HEK293 (cell line): ENCODE data around the gene EEF1AKMT3.

Experiments
- CTCF ChIA-PET: fragments of 350-600 bp; formaldehyde crosslinking; extraction: SDS; loops from one replicate; lab custom pipeline; 2021; ENCODE audit warnings: antibody characterized with exemption; lab: Yijun Ruan, JAX
- POLR2A ChIA-PET: fragments of 300-600 bp; formaldehyde crosslinking; extraction: SDS; loops from one replicate; lab custom pipeline; 2020; ENCODE audit warnings: antibody characterized with exemption, inconsistent platforms; lab: Yijun Ruan, JAX
- H3K27ac ChIP-seq: fragments of 200-500 bp; sonication (Bioruptor generic); 2 replicates; pipeline ENCODE4 v1.5.1; 2014; ENCODE audit warnings: low read depth, low read length, control low read depth, inconsistent platforms; ENCODE audit errors: extremely low read depth
- H3K36me3 ChIP-seq, 2 experiments: fragments of 200-500 bp in 1 of 2; sonication (Bioruptor generic) in 1 of 2; 1 replicate in 1 of 2; 2 replicates in 1 of 2; pipeline ENCODE4 v1.5.1; 2014 to 2017; ENCODE audit warnings: inconsistent platforms in 2 of 2, low read length in 2 of 2; ENCODE audit not compliant: control insufficient read depth in 2 of 2, insufficient read depth in 1 of 2
- H3K4me1 ChIP-seq: fragments of 200-500 bp; sonication (Bioruptor generic); 2 replicates; pipeline ENCODE4 v1.5.1; 2014; ENCODE audit warnings: mild to moderate bottlenecking, low read length, inconsistent platforms; ENCODE audit not compliant: control insufficient read depth, insufficient read depth
- H3K4me3 ChIP-seq: 2 replicates; pipeline ENCODE4 v1.5.1; 2011; ENCODE audit warnings: low read depth, mild to moderate bottlenecking, control low read depth, low read length, moderate library complexity
- H3K9me3 ChIP-seq: fragments of 200-500 bp; sonication (Bioruptor generic); 2 replicates; pipeline ENCODE4 v1.5.1; 2014; ENCODE audit warnings: low read depth, low read length, inconsistent platforms; ENCODE audit not compliant: control insufficient read depth, insufficient read depth
- FEZF1 ChIP-seq: fragments of 450-650 bp; formaldehyde crosslinking; IDR thresholded peaks from 2 replicates; pipeline ENCODE4 v1.5.1; 2016; ENCODE audit warnings: missing biosample characterization, missing genetic modification characterization
- GFI1B ChIP-seq: fragments of 450-650 bp; formaldehyde crosslinking; IDR thresholded peaks from 2 replicates; pipeline ENCODE4 v1.5.1; 2016; ENCODE audit warnings: missing biosample characterization, missing genetic modification characterization
- IKZF3 ChIP-seq: fragments of 450-650 bp; IDR thresholded peaks from 2 replicates; pipeline ENCODE4 v1.5.0; 2018; ENCODE audit warnings: missing biosample characterization, mild to moderate bottlenecking, missing genetic modification characterization, moderate library complexity
- KLF8 ChIP-seq: fragments of 450-650 bp; formaldehyde crosslinking; IDR thresholded peaks from 2 replicates; pipeline ENCODE4 v1.5.1; 2016; ENCODE audit warnings: missing biosample characterization, missing genetic modification characterization
- ZBTB48 ChIP-seq: fragments of 450-650 bp; formaldehyde crosslinking; IDR thresholded peaks from 2 replicates; pipeline ENCODE4 v1.5.1; 2016; ENCODE audit warnings: missing biosample characterization, missing genetic modification characterization
- ZBTB8A ChIP-seq: fragments of 450-650 bp; formaldehyde crosslinking; IDR thresholded peaks from 2 replicates; pipeline ENCODE4 v1.5.1; 2016; ENCODE audit warnings: missing biosample characterization, missing genetic modification characterization
- ZEB2 ChIP-seq: fragments of 450-650 bp; formaldehyde crosslinking; IDR thresholded peaks from 2 replicates; pipeline ENCODE4 v1.5.1; 2016; ENCODE audit warnings: missing biosample characterization, missing genetic modification characterization
- ZFHX2 ChIP-seq: fragments of 450-650 bp; formaldehyde crosslinking; conservative IDR thresholded peaks from 2 replicates; pipeline ENCODE4 v1.5.1; 2016; ENCODE audit warnings: missing biosample characterization, missing genetic modification characterization
- ZNF121 ChIP-seq: fragments of 450-650 bp; formaldehyde crosslinking; IDR thresholded peaks from 2 replicates; pipeline ENCODE4 v1.5.1; 2016; ENCODE audit warnings: missing biosample characterization, missing genetic modification characterization
- ZNF138 ChIP-seq: fragments of 450-650 bp; formaldehyde crosslinking; IDR thresholded peaks from 2 replicates; pipeline ENCODE4 v1.5.1; 2016; ENCODE audit warnings: missing biosample characterization, missing genetic modification characterization, borderline replicate concordance
- ZNF169 ChIP-seq: fragments of 450-650 bp; formaldehyde crosslinking; IDR thresholded peaks from 2 replicates; pipeline ENCODE4 v1.5.1; 2016; ENCODE audit warnings: missing biosample characterization, missing genetic modification characterization
- ZNF174 ChIP-seq: fragments of 450-650 bp; formaldehyde crosslinking; IDR thresholded peaks from 2 replicates; pipeline ENCODE4 v1.5.0; 2017; ENCODE audit warnings: missing biosample characterization, mild to moderate bottlenecking, missing genetic modification characterization
- ZNF221 ChIP-seq: fragments of 450-650 bp; formaldehyde crosslinking; IDR thresholded peaks from 2 replicates; pipeline ENCODE4 v1.5.1; 2017; ENCODE audit warnings: missing biosample characterization, missing genetic modification characterization, borderline replicate concordance
- ZNF266 ChIP-seq: fragments of 450-650 bp; formaldehyde crosslinking; IDR thresholded peaks from 2 replicates; pipeline ENCODE4 v1.5.1; 2016; ENCODE audit warnings: missing biosample characterization, missing genetic modification characterization, low read depth
- ZNF354C ChIP-seq: fragments of 450-650 bp; formaldehyde crosslinking; IDR thresholded peaks from 2 replicates; pipeline ENCODE4 v1.5.1; 2016; ENCODE audit warnings: missing biosample characterization, missing genetic modification characterization, low read depth, borderline replicate concordance
- ZNF473 ChIP-seq: fragments of 450-650 bp; formaldehyde crosslinking; IDR thresholded peaks from 2 replicates; pipeline ENCODE4 v1.5.1; 2017; ENCODE audit warnings: missing biosample characterization, missing genetic modification characterization
- ZNF521 ChIP-seq: fragments of 450-650 bp; formaldehyde crosslinking; IDR thresholded peaks from 2 replicates; pipeline ENCODE4 v1.5.1; 2017; ENCODE audit warnings: missing biosample characterization, mild to moderate bottlenecking, missing genetic modification characterization
- ZNF530 ChIP-seq: fragments of 450-650 bp; formaldehyde crosslinking; IDR thresholded peaks from 2 replicates; pipeline ENCODE4 v1.5.1; 2016; ENCODE audit warnings: low read depth, missing biosample characterization, missing genetic modification characterization
- ZNF558 ChIP-seq: fragments of 450-650 bp; formaldehyde crosslinking; IDR thresholded peaks from 2 replicates; pipeline ENCODE4 v1.5.1; 2016; ENCODE audit warnings: missing biosample characterization, missing genetic modification characterization
- ZNF560 ChIP-seq: fragments of 450-650 bp; formaldehyde crosslinking; IDR thresholded peaks from 2 replicates; pipeline ENCODE4 v1.5.1; 2017; ENCODE audit warnings: missing biosample characterization, missing genetic modification characterization, borderline replicate concordance
- TF ChIP-seq, protein P1 (sequence below): fragments of 450-650 bp; formaldehyde crosslinking; IDR thresholded peaks from 2 replicates; pipeline ENCODE4 v1.5.1; 2016; ENCODE audit warnings: missing biosample characterization, missing genetic modification characterization, borderline replicate concordance
- TF ChIP-seq, protein P2 (sequence below): fragments of 450-650 bp; formaldehyde crosslinking; IDR thresholded peaks from 2 replicates; pipeline ENCODE4; 2016; ENCODE audit warnings: missing biosample characterization, missing genetic modification characterization

Gene EEF1AKMT3

DNA sequence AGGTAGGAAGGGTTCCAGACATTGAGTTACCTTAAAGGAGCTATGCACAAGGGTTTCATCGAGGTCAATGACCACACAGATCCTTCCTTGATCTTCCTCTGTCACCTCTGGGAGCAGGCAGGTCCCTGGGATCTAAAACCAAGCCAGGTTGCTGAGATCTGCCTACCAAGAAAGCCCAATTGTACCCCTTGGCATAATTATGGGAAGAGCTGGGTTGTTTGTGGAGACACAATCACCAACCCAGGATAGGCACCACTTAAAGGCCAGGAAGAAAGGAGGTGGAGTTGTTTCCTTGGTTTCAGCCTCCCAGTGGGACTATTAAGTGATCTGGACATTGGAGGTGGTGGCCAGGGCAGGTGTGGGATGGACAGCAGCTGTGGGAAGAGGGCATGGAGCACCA, 54.6 kb downstream of the EEF1AKMT3 start:
- peaks cover 20 to 80% of the 10 kb centered on the region in 2 experiments; a peak in 2 of 3 replicates for H3K36me3 ChIP-seq
- TF ChIP-seq, protein P1, sequence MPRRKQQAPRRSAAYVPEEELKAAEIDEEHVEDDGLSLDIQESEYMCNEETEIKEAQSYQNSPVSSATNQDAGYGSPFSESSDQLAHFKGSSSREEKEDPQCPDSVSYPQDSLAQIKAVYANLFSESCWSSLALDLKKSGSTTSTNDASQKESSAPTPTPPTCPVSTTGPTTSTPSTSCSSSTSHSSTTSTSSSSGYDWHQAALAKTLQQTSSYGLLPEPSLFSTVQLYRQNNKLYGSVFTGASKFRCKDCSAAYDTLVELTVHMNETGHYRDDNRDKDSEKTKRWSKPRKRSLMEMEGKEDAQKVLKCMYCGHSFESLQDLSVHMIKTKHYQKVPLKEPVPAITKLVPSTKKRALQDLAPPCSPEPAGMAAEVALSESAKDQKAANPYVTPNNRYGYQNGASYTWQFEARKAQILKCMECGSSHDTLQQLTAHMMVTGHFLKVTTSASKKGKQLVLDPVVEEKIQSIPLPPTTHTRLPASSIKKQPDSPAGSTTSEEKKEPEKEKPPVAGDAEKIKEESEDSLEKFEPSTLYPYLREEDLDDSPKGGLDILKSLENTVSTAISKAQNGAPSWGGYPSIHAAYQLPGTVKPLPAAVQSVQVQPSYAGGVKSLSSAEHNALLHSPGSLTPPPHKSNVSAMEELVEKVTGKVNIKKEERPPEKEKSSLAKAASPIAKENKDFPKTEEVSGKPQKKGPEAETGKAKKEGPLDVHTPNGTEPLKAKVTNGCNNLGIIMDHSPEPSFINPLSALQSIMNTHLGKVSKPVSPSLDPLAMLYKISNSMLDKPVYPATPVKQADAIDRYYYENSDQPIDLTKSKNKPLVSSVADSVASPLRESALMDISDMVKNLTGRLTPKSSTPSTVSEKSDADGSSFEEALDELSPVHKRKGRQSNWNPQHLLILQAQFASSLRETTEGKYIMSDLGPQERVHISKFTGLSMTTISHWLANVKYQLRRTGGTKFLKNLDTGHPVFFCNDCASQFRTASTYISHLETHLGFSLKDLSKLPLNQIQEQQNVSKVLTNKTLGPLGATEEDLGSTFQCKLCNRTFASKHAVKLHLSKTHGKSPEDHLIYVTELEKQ (tag by site-specific recombination) = no peak
- no peak for TF ChIP-seq GFI1B
- no peak for TF ChIP-seq ZNF174 (tag by site-specific recombination)
- POLR2A ChIA-PET = no interaction called here
- no peaks in the 10 kb centered on the region; the same call in 1 of the 2 replicates for H3K4me1 ChIP-seq
- H3K4me3 ChIP-seq = no peak overlapping the region
- no peaks in the 10 kb centered on the region for H3K9me3 ChIP-seq
- CTCF ChIA-PET = interaction anchor here (0.7 to 4.2 kb wide), 4 partner anchors 11 to 1324 kb away, joined by 3 to 39 read pairs (median 3); no protein-coding TSS in a partner anchor
- no peak overlapping the region for H3K27ac ChIP-seq

DNA sequence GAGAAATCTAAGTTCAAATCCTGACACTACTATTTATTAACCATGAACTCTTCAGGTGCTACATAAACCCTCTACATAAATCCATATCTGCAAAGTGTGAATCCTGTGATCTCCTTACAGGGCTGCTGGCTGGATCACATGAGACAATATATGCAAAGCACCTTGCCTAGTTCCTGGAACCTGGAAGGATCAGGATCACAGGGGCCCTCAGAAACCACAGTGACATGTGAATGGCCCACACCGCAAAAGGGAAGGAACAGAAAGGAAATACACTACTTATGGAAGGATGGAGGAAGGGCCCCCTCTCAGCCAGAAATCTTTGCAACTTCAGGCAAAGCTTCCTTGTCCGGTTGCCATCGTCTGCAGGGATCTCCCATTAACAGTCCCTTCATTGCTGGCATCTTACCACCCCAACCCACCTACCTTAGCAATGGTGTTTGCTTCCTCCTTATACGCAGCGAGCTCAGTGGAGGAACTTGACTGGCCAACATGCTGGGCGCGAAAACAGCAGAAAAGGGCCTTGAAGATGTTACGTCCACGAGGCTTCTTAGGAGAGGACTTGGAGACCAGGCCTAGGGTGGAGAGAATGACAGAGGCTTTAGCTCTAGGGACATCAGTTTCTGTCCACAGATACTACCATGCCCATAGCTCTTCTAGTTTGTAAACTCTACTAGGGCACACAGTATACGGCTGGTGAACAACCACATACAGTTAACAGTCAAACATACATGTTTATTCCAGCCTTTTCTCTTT, 56.8 kb downstream of the EEF1AKMT3 start:
- Histone ChIP-seq H3K36me3 (peaks cover 20 to 58% of the 10 kb centered on the region in 2 experiments; a peak in 2 of 3 replicates), H3K4me3 (no peak overlapping the region), H3K9me3 (no peaks in the 10 kb centered on the region), H3K27ac (no peak overlapping the region), H3K4me1 (no peaks in the 10 kb centered on the region; the same call in 1 of the 2 replicates)
- ChIA-PET CTCF (interaction anchor here (0.7 to 4.2 kb wide), 8 partner anchors 18 to 78 kb away, joined by 3 to 39 read pairs (median 4); partner anchors contain the start of gene CTDSP2), POLR2A (no interaction called here)
- TF ChIP-seq ZBTB8A (tag by site-specific recombination) (no peak), ZNF521 (no peak), ZNF138 (tag by site-specific recombination) (no peak), ZEB2 (tag by site-specific recombination) (no peak), ZNF560 (tag by site-specific recombination) (no peak), ZNF121 (tag by site-specific recombination) (no peak), ZNF558 (tag by site-specific recombination) (no peak), ZNF530 (tag by site-specific recombination) (no peak), IKZF3 (tag by site-specific recombination) (no peak), ZBTB48 (tag by site-specific recombination) (no peak), ZNF221 (tag by site-specific recombination) (no peak), ZNF266 (tag by site-specific recombination) (no peak), ZNF354C (no peak), ZFHX2 (tag by site-specific recombination) (no peak), KLF8 (tag by site-specific recombination) (no peak), ZNF169 (tag by site-specific recombination) (no peak), FEZF1 (tag by site-specific recombination) (no peak), ZNF473 (no peak)
- TF ChIP-seq, protein P2, sequence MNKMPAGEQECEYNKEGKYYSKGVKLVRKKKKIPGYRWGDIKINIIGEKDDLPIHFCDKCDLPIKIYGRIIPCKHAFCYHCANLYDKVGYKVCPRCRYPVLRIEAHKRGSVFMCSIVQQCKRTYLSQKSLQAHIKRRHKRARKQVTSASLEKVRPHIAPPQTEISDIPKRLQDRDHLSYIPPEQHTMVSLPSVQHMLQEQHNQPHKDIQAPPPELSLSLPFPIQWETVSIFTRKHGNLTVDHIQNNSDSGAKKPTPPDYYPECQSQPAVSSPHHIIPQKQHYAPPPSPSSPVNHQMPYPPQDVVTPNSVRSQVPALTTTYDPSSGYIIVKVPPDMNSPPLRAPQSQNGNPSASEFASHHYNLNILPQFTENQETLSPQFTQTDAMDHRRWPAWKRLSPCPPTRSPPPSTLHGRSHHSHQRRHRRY (tag by site-specific recombination) = no peak
